GM23338 (cell line): ENCODE measurements around the gene LRRC51. TPM values are rescaled to one million over a fixed set of nuclear protein-coding genes. Genes with fewer than 3 reads are reported as not detected.

Source experiments
- ATAC-seq: fragments of 200-7000 bp; cut with Tn5 transposase; 3 replicates; pipeline ENCODE4 v1.9.1; 2020
- DNase-seq: peaks from one replicate; pipeline ENCODE4 v3.0.0-alpha.2; 2015; ENCODE audit warnings: low spot score
- H2AFZ ChIP-seq: fragments of 200-600 bp; sonication (generic); 2 replicates; pipeline ENCODE4 v1.8.0; 2016; ENCODE audit warnings: antibody characterized with exemption, mild to moderate bottlenecking, moderate library complexity
- H3F3A ChIP-seq: fragments of 200-600 bp; sonication (generic); replicated peaks from 2 replicates; pipeline ENCODE4 v1.8.0; 2017; ENCODE audit warnings: antibody characterized with exemption, mixed run types, low read depth
- H3K27ac ChIP-seq: fragments of 200-600 bp; sonication (generic); 2 replicates; pipeline ENCODE4 v1.6.1; 2016; ENCODE audit warnings: low read depth
- H3K27me3 ChIP-seq: fragments of 200-600 bp; sonication (generic); 2 replicates; pipeline ENCODE4 v1.8.0; 2016; ENCODE audit warnings: mild to moderate bottlenecking, mixed run types, moderate library complexity; ENCODE audit not compliant: insufficient read depth
- H3K36me3 ChIP-seq: fragments of 200-600 bp; sonication (generic); 2 replicates; pipeline ENCODE4 v1.8.0; 2016; ENCODE audit warnings: mild to moderate bottlenecking; ENCODE audit not compliant: insufficient read depth
- H3K4me1 ChIP-seq: fragments of 200-600 bp; sonication (generic); 2 replicates; pipeline ENCODE4 v1.8.0; 2016; ENCODE audit warnings: mild to moderate bottlenecking, moderate library complexity; ENCODE audit not compliant: insufficient read depth
- H3K4me2 ChIP-seq: fragments of 200-600 bp; sonication (generic); 2 replicates; pipeline ENCODE4 v1.7.1; 2017; ENCODE audit warnings: mixed run types
- H3K4me3 ChIP-seq: fragments of 200-600 bp; sonication (generic); 2 replicates; pipeline ENCODE4 v1.6.1; 2016; ENCODE audit warnings: mixed run types
- H3K79me2 ChIP-seq: fragments of 200-600 bp; sonication (generic); replicated peaks from 2 replicates; pipeline ENCODE4 v1.8.0; 2017; ENCODE audit warnings: mild to moderate bottlenecking; ENCODE audit not compliant: insufficient read depth
- H3K9me2 ChIP-seq: fragments of 200-600 bp; sonication (generic); 2 replicates; pipeline ENCODE4 v1.8.0; 2017; ENCODE audit not compliant: insufficient read depth
- H4K20me1 ChIP-seq: fragments of 200-600 bp; sonication (generic); replicated peaks from 2 replicates; pipeline ENCODE4 v1.8.0; 2017; ENCODE audit warnings: mild to moderate bottlenecking; ENCODE audit not compliant: insufficient read depth
- H3K27ac Mint-ChIP-seq: 2 replicates; pipeline ENCODE4 v1.8.0; 2020; ENCODE audit warnings: inconsistent platforms, mild to moderate bottlenecking, moderate library complexity, mixed read lengths
- H3K27me3 Mint-ChIP-seq: 3 replicates; pipeline ENCODE4 v1.8.0; 2022; ENCODE audit warnings: low read depth, mild to moderate bottlenecking, moderate library complexity, mixed read lengths, inconsistent platforms; ENCODE audit not compliant: insufficient read depth, poor library complexity
- H3K36me3 Mint-ChIP-seq: 3 replicates; pipeline ENCODE4 v1.8.0; 2021; ENCODE audit warnings: low read depth, mild to moderate bottlenecking, inconsistent platforms, moderate library complexity, mixed read lengths
- H3K4me1 Mint-ChIP-seq: 3 replicates; pipeline ENCODE4 v1.8.0; 2020; ENCODE audit warnings: mild to moderate bottlenecking, inconsistent platforms, mixed read lengths
- H3K4me3 Mint-ChIP-seq: 3 replicates; pipeline ENCODE4 v1.8.0; 2021; ENCODE audit warnings: moderate library complexity, mild to moderate bottlenecking, inconsistent platforms, mixed read lengths
- H3K9me3 Mint-ChIP-seq: 3 replicates; pipeline ENCODE4 v1.8.0; 2020; ENCODE audit warnings: moderate library complexity, mild to moderate bottlenecking, inconsistent platforms, mixed read lengths
- CREB1 ChIP-seq: fragments of 250-450 bp; sonication (Bioruptor Pico); IDR thresholded peaks from 2 replicates; pipeline ENCODE4 v1.5.0; 2020; ENCODE audit warnings: low read depth, mild to moderate bottlenecking, moderate library complexity
- CTCF ChIP-seq, 2 experiments: fragments of 200-600 bp in 1 of 2; sonication (generic) in 1 of 2; conservative IDR thresholded peaks; 2 replicates each; pipeline versions ENCODE4 v1.5.1 to v1.6.1; 2016 to 2017; ENCODE audit warnings: antibody characterized with exemption in 2 of 2, low read depth in 2 of 2, mild to moderate bottlenecking in 2 of 2, moderate library complexity in 1 of 2
- ETS1 ChIP-seq: IDR thresholded peaks from 2 replicates; pipeline ENCODE4 v1.6.1; 2016; ENCODE audit warnings: antibody characterized with exemption
- EZH2 ChIP-seq: fragments of 200-600 bp; sonication (generic); IDR thresholded peaks from one replicate; pipeline ENCODE4 v1.8.0; 2017; ENCODE audit warnings: antibody characterized with exemption, mild to moderate bottlenecking, low read depth; ENCODE audit not compliant: unreplicated experiment
- EZH2phosphoT487 ChIP-seq: fragments of 200-600 bp; sonication (generic); IDR thresholded peaks from one replicate; pipeline ENCODE4 v1.8.1; 2018; ENCODE audit warnings: antibody characterized with exemption; ENCODE audit not compliant: unreplicated experiment
- JUNB ChIP-seq: IDR thresholded peaks from one replicate; pipeline ENCODE4 v1.6.1; 2016; ENCODE audit warnings: antibody characterized with exemption; ENCODE audit not compliant: unreplicated experiment
- NANOG ChIP-seq: IDR thresholded peaks from 2 replicates; pipeline ENCODE4 v1.6.1; 2016; ENCODE audit warnings: antibody characterized with exemption, borderline replicate concordance
- POLR2AphosphoS5 ChIP-seq: IDR thresholded peaks from 2 replicates; pipeline ENCODE4 v1.6.1; 2016; ENCODE audit warnings: antibody characterized with exemption, low read depth
- REST ChIP-seq: IDR thresholded peaks from one replicate; pipeline ENCODE4 v1.6.1; 2018; ENCODE audit warnings: antibody characterized with exemption; ENCODE audit not compliant: unreplicated experiment
- STAT1 ChIP-seq: IDR thresholded peaks from one replicate; pipeline ENCODE4 v1.6.1; 2016; ENCODE audit warnings: antibody characterized with exemption; ENCODE audit not compliant: unreplicated experiment
- ZNF114 ChIP-seq: fragments of 250-450 bp; sonication (Bioruptor Pico); IDR thresholded peaks from 2 replicates; pipeline ENCODE4 v1.5.0; 2020; ENCODE audit warnings: mild to moderate bottlenecking, moderate library complexity
- ZNF331 ChIP-seq: fragments of 250-450 bp; sonication (Bioruptor Pico); IDR thresholded peaks from 2 replicates; pipeline ENCODE4 v1.5.0; 2020; ENCODE audit warnings: low read depth, mild to moderate bottlenecking, moderate library complexity
- ZNF462 ChIP-seq: fragments of 250-450 bp; sonication (Bioruptor Pico); IDR thresholded peaks from 2 replicates; pipeline ENCODE4 v1.5.0; 2020; ENCODE audit warnings: mild to moderate bottlenecking, moderate library complexity
- polyA plus RNA-seq: library from polyadenylated mRNA; unstranded; fragments of >200 nt; fragmentation: Nextera tagmentation; extraction: Ambion mirVana; gene quantifications from 2 replicates; pipeline ENCODE4 v1.2.1, GENCODE V29; 2016
- total RNA-seq: library from RNA; depleted of rRNA; stranded (reverse); fragments of >200 nt; shearing (Covaris generic); gene quantifications from 2 replicates; pipeline ENCODE4 v1.2.3, GENCODE V29; 2014

The LRRC51 gene
- total and polyA plus RNA-seq, 2 experiments from 2014 or later = 3.6 to 4.2 TPM

- Histone ChIP-seq H3K4me1 (no peaks in the 10 kb centered on the region), H3K4me3 (no peak overlapping the region), H3K27ac (no peak overlapping the region), H3F3A (no peaks in the 10 kb centered on the region), H3K4me2 (no peak overlapping the region), H3K27me3 (no peaks in the 10 kb centered on the region), H3K9me2 (no peaks in the 10 kb centered on the region), H3K79me2 (no peaks in the 10 kb centered on the region), H3K36me3 (no peaks in the 10 kb centered on the region), H2AFZ (no peak overlapping the region), H4K20me1 (no peaks in the 10 kb centered on the region; the same call in 1 of the 2 replicates)
- Mint-ChIP-seq H3K36me3 (peaks cover 18% of the 10 kb centered on the region), H3K9me3 (peaks cover 24% of the 10 kb centered on the region), H3K4me1 (no peaks in the 10 kb centered on the region; the same call in 2 of the 3 replicates), H3K27me3 (peaks cover 11% of the 10 kb centered on the region), H3K27ac (no peak overlapping the region), H3K4me3 (no peak overlapping the region)
- DNase-seq (no peak), ATAC-seq (no peak)
- TF ChIP-seq NANOG = no peak
- no peak for TF ChIP-seq ETS1
- no peak for TF ChIP-seq ZNF462 (CRISPR knock-in tag)
- no peak for TF ChIP-seq EZH2
- no peak for TF ChIP-seq REST
- TF ChIP-seq ZNF114 = no peak
- TF ChIP-seq POLR2AphosphoS5 = no peak
- no peak for TF ChIP-seq ZNF331 (CRISPR knock-in tag)
- no peak for TF ChIP-seq CTCF (conservative IDR thresholded peaks at IDR 0.05; ENCODE audit: low read depth in 2 of 2)
- no peak for TF ChIP-seq CREB1 (CRISPR knock-in tag)
- TF ChIP-seq EZH2phosphoT487 = no peak
- TF ChIP-seq JUNB = no peak
- TF ChIP-seq STAT1 = no peak
Observed at GRCh38 chr11:72132646-72133045, 52.0 kb downstream of the LRRC51 start.
